ENCODE measurements around the gene C4BPA.

Gene C4BPA

DNA sequence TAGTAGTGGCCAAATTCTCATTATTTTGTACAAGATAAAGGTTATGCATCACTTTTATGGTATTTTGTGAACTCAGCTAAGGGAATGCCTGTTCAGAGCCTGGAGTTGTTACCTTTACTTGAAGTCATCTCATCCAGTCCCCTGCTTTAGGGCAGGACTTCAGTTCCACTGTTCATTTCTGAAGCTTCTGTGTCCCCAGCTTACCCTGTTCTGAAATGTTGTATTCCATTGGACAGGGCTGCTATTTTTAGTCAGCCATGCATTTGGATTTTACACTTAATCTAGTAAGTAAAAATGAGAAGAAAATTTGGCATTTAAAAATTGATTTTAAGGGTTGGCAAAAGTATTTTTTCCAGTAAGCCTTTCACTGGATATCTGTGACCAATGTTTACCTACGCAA is 27.0 kb upstream of the C4BPA start:
- TF ChIP-seq TAF1 (IDR thresholded peaks at IDR 0.05; ENCODE audit: borderline replicate concordance, insufficient read depth, low read length), result no peak
- no peak for TF ChIP-seq POLR2AphosphoS5 (IDR thresholded peaks at IDR 0.05; ENCODE audit: low read depth, low read length)
- TF ChIP-seq SIN3A (IDR thresholded peaks at IDR 0.05; ENCODE audit: borderline replicate concordance, insufficient read depth, low read length), result no peak
- TF ChIP-seq, protein P1, sequence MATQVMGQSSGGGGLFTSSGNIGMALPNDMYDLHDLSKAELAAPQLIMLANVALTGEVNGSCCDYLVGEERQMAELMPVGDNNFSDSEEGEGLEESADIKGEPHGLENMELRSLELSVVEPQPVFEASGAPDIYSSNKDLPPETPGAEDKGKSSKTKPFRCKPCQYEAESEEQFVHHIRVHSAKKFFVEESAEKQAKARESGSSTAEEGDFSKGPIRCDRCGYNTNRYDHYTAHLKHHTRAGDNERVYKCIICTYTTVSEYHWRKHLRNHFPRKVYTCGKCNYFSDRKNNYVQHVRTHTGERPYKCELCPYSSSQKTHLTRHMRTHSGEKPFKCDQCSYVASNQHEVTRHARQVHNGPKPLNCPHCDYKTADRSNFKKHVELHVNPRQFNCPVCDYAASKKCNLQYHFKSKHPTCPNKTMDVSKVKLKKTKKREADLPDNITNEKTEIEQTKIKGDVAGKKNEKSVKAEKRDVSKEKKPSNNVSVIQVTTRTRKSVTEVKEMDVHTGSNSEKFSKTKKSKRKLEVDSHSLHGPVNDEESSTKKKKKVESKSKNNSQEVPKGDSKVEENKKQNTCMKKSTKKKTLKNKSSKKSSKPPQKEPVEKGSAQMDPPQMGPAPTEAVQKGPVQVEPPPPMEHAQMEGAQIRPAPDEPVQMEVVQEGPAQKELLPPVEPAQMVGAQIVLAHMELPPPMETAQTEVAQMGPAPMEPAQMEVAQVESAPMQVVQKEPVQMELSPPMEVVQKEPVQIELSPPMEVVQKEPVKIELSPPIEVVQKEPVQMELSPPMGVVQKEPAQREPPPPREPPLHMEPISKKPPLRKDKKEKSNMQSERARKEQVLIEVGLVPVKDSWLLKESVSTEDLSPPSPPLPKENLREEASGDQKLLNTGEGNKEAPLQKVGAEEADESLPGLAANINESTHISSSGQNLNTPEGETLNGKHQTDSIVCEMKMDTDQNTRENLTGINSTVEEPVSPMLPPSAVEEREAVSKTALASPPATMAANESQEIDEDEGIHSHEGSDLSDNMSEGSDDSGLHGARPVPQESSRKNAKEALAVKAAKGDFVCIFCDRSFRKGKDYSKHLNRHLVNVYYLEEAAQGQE (IDR thresholded peaks at IDR 0.05; ENCODE audit: insufficient read depth in 1 of 2, low read depth in 2 of 2, low read length in 2 of 2), result no peak
- no peak for TF ChIP-seq FOXP2 (optimal IDR thresholded peaks at IDR 0.05; ENCODE audit: borderline replicate concordance, extremely low read depth, extremely low read length, insufficient read depth)

DNA sequence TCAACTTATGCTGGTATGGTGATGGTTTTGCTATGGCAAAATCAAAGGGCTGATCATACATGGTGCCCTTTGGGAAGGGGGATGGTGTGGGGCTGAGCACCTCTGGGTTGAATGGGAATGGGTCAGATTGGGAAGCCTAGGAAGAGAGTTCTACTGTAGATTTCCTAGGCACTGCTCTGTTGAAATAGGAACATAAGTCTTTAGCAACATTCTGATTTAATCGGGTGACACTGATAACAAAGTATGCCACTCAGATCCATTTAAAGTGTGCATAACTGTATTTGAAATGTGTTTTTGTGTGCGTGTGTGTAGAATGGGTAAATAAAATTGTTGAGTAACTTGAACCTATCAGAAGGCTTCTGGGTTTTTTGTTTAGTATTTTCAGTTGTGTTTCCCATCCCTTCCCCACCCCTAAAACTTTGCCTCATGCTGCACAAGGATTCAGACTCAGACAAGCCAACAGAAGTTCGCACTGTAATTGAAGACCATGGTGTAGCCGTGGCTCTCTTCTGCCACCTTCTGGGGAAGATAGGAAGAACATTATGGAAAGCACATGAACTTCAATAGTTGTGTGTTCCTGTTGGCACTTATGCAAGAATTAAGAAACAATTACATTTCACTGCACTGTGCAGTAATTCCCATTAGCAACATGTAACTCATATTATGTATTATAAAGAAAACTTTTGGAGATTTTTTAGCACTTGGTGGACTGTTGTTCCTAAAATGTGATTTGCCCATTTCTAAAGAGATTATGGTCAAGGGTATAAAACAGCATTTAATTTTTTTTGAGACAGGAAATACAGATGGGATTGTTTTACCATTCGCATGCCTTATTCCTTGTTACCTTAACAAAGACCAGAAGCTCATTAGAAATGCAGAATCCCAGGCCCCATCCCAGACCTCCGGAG is 26.3 kb upstream of the C4BPA start:
- no peak for TF ChIP-seq POLR2AphosphoS5 (IDR thresholded peaks at IDR 0.05; ENCODE audit: low read depth, low read length)
- TF ChIP-seq SIN3A (IDR thresholded peaks at IDR 0.05; ENCODE audit: borderline replicate concordance, insufficient read depth, low read length), result no peak
- no peak for TF ChIP-seq TAF1 (IDR thresholded peaks at IDR 0.05; ENCODE audit: borderline replicate concordance, insufficient read depth, low read length)
- TF ChIP-seq, protein P1 (IDR thresholded peaks at IDR 0.05; ENCODE audit: insufficient read depth in 1 of 2, low read depth in 2 of 2, low read length in 2 of 2), result no peak
- no peak for TF ChIP-seq FOXP2 (optimal IDR thresholded peaks at IDR 0.05; ENCODE audit: borderline replicate concordance, extremely low read depth, extremely low read length, insufficient read depth)

DNA sequence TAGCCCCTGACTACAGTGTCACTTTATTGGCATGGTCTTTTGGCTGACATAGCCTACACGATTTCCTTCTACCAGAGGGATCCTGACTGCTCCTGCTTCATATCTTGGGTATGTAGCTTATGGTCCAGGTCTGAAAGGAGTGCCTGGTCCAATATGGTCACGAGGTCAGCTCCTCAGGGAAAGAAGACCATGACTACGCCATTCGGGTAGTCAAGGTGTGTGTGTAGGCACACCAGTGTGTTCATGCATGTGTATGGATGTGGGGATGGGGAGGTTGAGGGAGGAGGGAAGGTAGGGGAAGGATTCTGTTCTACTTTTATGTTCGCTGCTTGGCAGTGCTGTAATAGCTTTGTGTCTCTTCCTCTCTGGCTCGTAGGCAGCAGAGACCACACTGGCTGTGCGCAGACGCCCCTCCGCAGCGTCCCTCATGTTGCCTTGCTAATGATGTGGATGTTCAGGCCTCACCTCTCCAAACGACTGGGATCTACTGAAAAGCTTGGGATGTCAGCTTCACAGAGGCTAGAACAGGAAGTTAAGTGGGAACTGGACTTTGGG is 25.4 kb upstream of the C4BPA start:
- TF ChIP-seq POLR2AphosphoS5 (IDR thresholded peaks at IDR 0.05; ENCODE audit: low read depth, low read length), result no peak
- TF ChIP-seq FOXP2 (optimal IDR thresholded peaks at IDR 0.05; ENCODE audit: borderline replicate concordance, extremely low read depth, extremely low read length, insufficient read depth), result no peak
- TF ChIP-seq SIN3A (IDR thresholded peaks at IDR 0.05; ENCODE audit: borderline replicate concordance, insufficient read depth, low read length), result no peak

- TF ChIP-seq SIN3A (IDR thresholded peaks at IDR 0.05; ENCODE audit: borderline replicate concordance, insufficient read depth, low read length) (no peak), POLR2AphosphoS5 (IDR thresholded peaks at IDR 0.05; ENCODE audit: low read depth, low read length) (no peak), FOXP2 (optimal IDR thresholded peaks at IDR 0.05; ENCODE audit: borderline replicate concordance, extremely low read depth, extremely low read length, insufficient read depth) (no peak), TAF1 (IDR thresholded peaks at IDR 0.05; ENCODE audit: borderline replicate concordance, insufficient read depth, low read length) (no peak)
- TF ChIP-seq, protein P1 (IDR thresholded peaks at IDR 0.05; ENCODE audit: insufficient read depth in 1 of 2, low read depth in 2 of 2, low read length in 2 of 2), result no peak
Measured at GRCh38 chr1:207079706-207080241, 24.3 kb upstream of the C4BPA start.

DNA sequence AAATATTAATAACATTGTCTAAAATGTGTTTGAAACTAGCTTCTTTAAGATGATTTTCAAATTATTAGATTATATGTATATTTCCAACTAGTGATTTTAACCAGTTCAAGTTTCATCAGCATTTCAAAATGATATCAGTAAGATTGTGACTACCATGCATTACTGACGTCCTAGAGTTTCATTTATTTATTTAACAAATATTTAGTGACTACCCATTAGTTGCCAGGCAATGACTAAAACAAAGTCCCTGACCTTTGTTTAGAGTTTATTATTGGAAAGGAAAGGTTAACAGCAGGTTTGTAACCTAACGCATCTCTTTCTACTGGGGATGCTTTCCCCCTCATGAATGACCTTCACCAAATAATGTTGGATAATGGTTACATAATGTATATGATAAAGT is 22.9 kb upstream of the C4BPA start:
- TF ChIP-seq, protein P1 (IDR thresholded peaks at IDR 0.05; ENCODE audit: insufficient read depth in 1 of 2, low read depth in 2 of 2, low read length in 2 of 2), result no peak
- TF ChIP-seq SIN3A (IDR thresholded peaks at IDR 0.05; ENCODE audit: borderline replicate concordance, insufficient read depth, low read length), result no peak
- TF ChIP-seq POLR2AphosphoS5 (IDR thresholded peaks at IDR 0.05; ENCODE audit: low read depth, low read length), result no peak
- no peak for TF ChIP-seq FOXP2 (optimal IDR thresholded peaks at IDR 0.05; ENCODE audit: borderline replicate concordance, extremely low read depth, extremely low read length, insufficient read depth)
- no peak for TF ChIP-seq TAF1 (IDR thresholded peaks at IDR 0.05; ENCODE audit: borderline replicate concordance, insufficient read depth, low read length)

Data from PFSK-1 (cell line).